Liver (tissue), 9 donors: ENCODE results near the gene JPH3. TPM values are rescaled to one million over a fixed set of nuclear protein-coding genes. Genes with fewer than 3 reads are reported as not detected.

Experiments
- DNase-seq: peaks from one replicate; pipeline ENCODE4 v3.0.0-alpha.2; 2017; ENCODE audit warnings: low spot score
- H3K27ac ChIP-seq, 2 donors: one replicate each; pipeline ENCODE4 v1.7.0; 2013; ENCODE audit warnings: inconsistent platforms in 2 of 2, low read length in 2 of 2, control low read depth in 1 of 2, low read depth in 1 of 2, mild to moderate bottlenecking in 1 of 2
- H3K27me3 ChIP-seq, 4 donors: one replicate each; pipeline versions ENCODE4 v1.6.1 to v1.7.0; 2013; ENCODE audit warnings: low read length in 3 of 4, inconsistent platforms in 1 of 4, mild to moderate bottlenecking in 1 of 4, moderate library complexity in 1 of 4; ENCODE audit not compliant: control insufficient read depth in 4 of 4, insufficient read depth in 4 of 4
- H3K36me3 ChIP-seq, 4 donors: one replicate each; pipeline versions ENCODE4 v1.6.1 to v1.7.0; 2013; ENCODE audit warnings: low read length in 3 of 4, mild to moderate bottlenecking in 3 of 4, low read depth in 1 of 4, moderate library complexity in 1 of 4; ENCODE audit not compliant: control insufficient read depth in 4 of 4, insufficient read depth in 3 of 4
- H3K4me1 ChIP-seq, 4 donors: one replicate each; pipeline versions ENCODE4 v1.6.1 to v1.7.0; 2013; ENCODE audit warnings: low read length in 3 of 4, mild to moderate bottlenecking in 3 of 4, moderate library complexity in 1 of 4; ENCODE audit not compliant: control insufficient read depth in 4 of 4, insufficient read depth in 4 of 4
- H3K4me3 ChIP-seq, 3 donors: one replicate each; pipeline versions ENCODE4 v1.6.1 to v1.7.0; 2013; ENCODE audit warnings: low read length in 3 of 3, control low read depth in 1 of 3, low read depth in 1 of 3, mild to moderate bottlenecking in 1 of 3
- H3K9ac ChIP-seq, 2 donors: one replicate each; pipeline ENCODE4 v1.7.0; 2013; ENCODE audit warnings: low read length in 2 of 2, mild to moderate bottlenecking in 2 of 2, moderate library complexity in 2 of 2, control low read depth in 1 of 2, low read depth in 1 of 2
- H3K9me3 ChIP-seq, 4 donors: one replicate each; pipeline versions ENCODE4 v1.6.1 to v1.7.0; 2013; ENCODE audit warnings: low read length in 3 of 4; ENCODE audit not compliant: control insufficient read depth in 4 of 4
- ATF3 ChIP-seq: IDR thresholded peaks from 2 replicates; pipeline ENCODE4 v1.6.1; 2016; ENCODE audit warnings: antibody characterized with exemption
- CTCF ChIP-seq: fragments of 150-350 bp; IDR thresholded peaks from 2 replicates; pipeline ENCODE4 v1.5.1; 2017; ENCODE audit warnings: improper control_type of control experiment, low read depth, low read length; ENCODE audit not compliant: missing input control
- FOXA1 ChIP-seq: IDR thresholded peaks from 2 replicates; pipeline ENCODE4 v1.6.1; 2016; ENCODE audit warnings: antibody characterized with exemption
- FOXA2 ChIP-seq: IDR thresholded peaks from 2 replicates; pipeline ENCODE4 v1.6.1; 2016; ENCODE audit warnings: antibody characterized with exemption
- GABPA ChIP-seq, 2 donors: IDR thresholded peaks in 1 of 2; conservative IDR thresholded peaks in 1 of 2; 2 replicates each; pipeline ENCODE4 v1.6.1; 2016; ENCODE audit warnings: antibody characterized with exemption in 2 of 2, mild to moderate bottlenecking in 1 of 2, moderate library complexity in 1 of 2
- HNF4A ChIP-seq, 2 donors: conservative IDR thresholded peaks; 2 replicates each; pipeline ENCODE4 v1.6.1; 2016; ENCODE audit warnings: antibody characterized with exemption in 2 of 2, mild to moderate bottlenecking in 2 of 2
- HNF4G ChIP-seq: IDR thresholded peaks from 2 replicates; pipeline ENCODE4 v1.6.1; 2016; ENCODE audit warnings: antibody characterized with exemption
- JUND ChIP-seq, 2 donors: IDR thresholded peaks; 2 replicates each; pipeline ENCODE4 v1.6.1; 2016; ENCODE audit warnings: antibody characterized with exemption in 2 of 2
- MAX ChIP-seq: IDR thresholded peaks from 2 replicates; pipeline ENCODE4 v1.6.1; 2016; ENCODE audit warnings: antibody characterized with exemption
- NR2F2 ChIP-seq: IDR thresholded peaks from 2 replicates; pipeline ENCODE4 v1.6.1; 2016; ENCODE audit warnings: antibody characterized with exemption
- RAD21 ChIP-seq, 2 donors: IDR thresholded peaks; 2 replicates each; pipeline ENCODE4 v1.6.1; 2016; ENCODE audit warnings: antibody characterized with exemption in 2 of 2, mild to moderate bottlenecking in 2 of 2
- REST ChIP-seq: IDR thresholded peaks from 2 replicates; pipeline ENCODE4 v1.6.1; 2016; ENCODE audit warnings: antibody characterized with exemption, mild to moderate bottlenecking
- RXRA ChIP-seq, 2 donors: IDR thresholded peaks; 2 replicates each; pipeline ENCODE4 v1.6.1; 2017 to 2018; ENCODE audit warnings: antibody characterized with exemption in 2 of 2, mild to moderate bottlenecking in 1 of 2
- SP1 ChIP-seq: IDR thresholded peaks from 2 replicates; pipeline ENCODE4 v1.6.1; 2018; ENCODE audit warnings: antibody characterized with exemption, mild to moderate bottlenecking
- TAF1 ChIP-seq: conservative IDR thresholded peaks from 2 replicates; pipeline ENCODE4 v1.6.1; 2016; ENCODE audit warnings: antibody characterized with exemption, mild to moderate bottlenecking
- YY1 ChIP-seq: IDR thresholded peaks from 2 replicates; pipeline ENCODE4 v1.6.1; 2016; ENCODE audit warnings: antibody characterized with exemption, mild to moderate bottlenecking
- ZBTB33 ChIP-seq: IDR thresholded peaks from 2 replicates; pipeline ENCODE4 v1.6.1; 2016; ENCODE audit warnings: antibody characterized with exemption
- WGBS: extraction: QIAGEN DNeasy Blood & Tissue Kit; methylation state at CpG from one replicate; pipeline ENCODE4 v1.1.7; 2013; 5-methylcytosine and 5-hydroxymethylcytosine counted together
- polyA plus RNA-seq, 2 donors: library from polyadenylated mRNA; stranded (reverse) in 1 of 2; unstranded in 1 of 2; fragments of 200-250 nt in 1 of 2; fragments of >200 nt in 1 of 2; fragmentation: Nextera tagmentation in 1 of 2; extraction: Ambion mirVana in 1 of 2; gene quantifications; one replicate each; pipeline versions ENCODE4 v1.2.1 to v1.2.3, GENCODE V29; 2013 to 2015
- total RNA-seq, 2 donors: library from RNA; depleted of rRNA; stranded (reverse); fragments of >200 nt; gene quantifications; one replicate each; pipeline ENCODE4 v1.2.3, GENCODE V29; 2014
- donor health status: healthy.
- donor health status: healthy.
- donor health status: healthy.
- donor health status: healthy.
- donor health status: healthy.

Gene JPH3
- total and polyA plus RNA-seq, 4 donors = under 0.01 to 0.09 (median 0.04) TPM

- Histone ChIP-seq H3K4me3 (no peak overlapping the region), H3K4me1 (no peaks in the 10 kb centered on the region), H3K36me3 (peaks cover 0 to 5% (median 2%) of the 10 kb centered on the region in 4 donors), H3K27ac (no peak overlapping the region), H3K9ac (no peak overlapping the region), H3K9me3 (no peaks in the 10 kb centered on the region), H3K27me3 (no peaks in the 10 kb centered on the region)
- TF ChIP-seq FOXA2 (no peak), SP1 (no peak), RAD21 (IDR thresholded peaks at IDR 0.05) (no peak), TAF1 (no peak), YY1 (no peak), ZBTB33 (no peak), REST (no peak), RXRA (IDR thresholded peaks at IDR 0.05) (no peak), HNF4G (no peak), MAX (no peak), FOXA1 (no peak), ATF3 (no peak), HNF4A (conservative IDR thresholded peaks at IDR 0.05) (no peak), JUND (IDR thresholded peaks at IDR 0.05) (no peak), GABPA (IDR thresholded peaks at IDR 0.05 in 1 of 2, conservative IDR thresholded peaks at IDR 0.05 in 1 of 2) (no peak)
- WGBS = 92% methylated on average over 20 of the region's 20 CpGs
- no peak for DNase-seq
These were observed 92.3 kb downstream of the JPH3 start for GRCh38 chr16:87694441-87695125.

GRCh38 chr16:87695534-87695933 is 93.2 kb downstream of the JPH3 start:
- H3K9ac ChIP-seq = no peak overlapping the region
- no peaks in the 10 kb centered on the region for H3K4me1 ChIP-seq
- no peaks in the 10 kb centered on the region for H3K27me3 ChIP-seq
- no peak for DNase-seq
- H3K27ac ChIP-seq = no peak overlapping the region
- H3K4me3 ChIP-seq = no peak overlapping the region
- 97% methylated on average over 12 of the region's 12 CpGs for WGBS
- peaks cover 0 to 6% (median 2%) of the 10 kb centered on the region in 4 donors for H3K36me3 ChIP-seq
- no peaks in the 10 kb centered on the region for H3K9me3 ChIP-seq
- TF ChIP-seq TAF1 = no peak
- TF ChIP-seq MAX = no peak
- TF ChIP-seq JUND (IDR thresholded peaks at IDR 0.05) = no peak
- no peak for TF ChIP-seq FOXA1
- no peak for TF ChIP-seq YY1
- no peak for TF ChIP-seq HNF4A (conservative IDR thresholded peaks at IDR 0.05)
- TF ChIP-seq SP1 = no peak
- no peak for TF ChIP-seq CTCF
- TF ChIP-seq REST = no peak
- no peak for TF ChIP-seq ZBTB33
- TF ChIP-seq NR2F2 = no peak
